Stimulated activated naive CD4-positive, alpha-beta T cell (primary cell): Measurements from ENCODE around the gene TPST1.
"Not testable (repeated sequence)": the region's sequence is repeated elsewhere in the genome, so short reads cannot be mapped to it uniquely, and the experiment has no call there.

Experiments used
- DNase-seq, 6 experiments: peaks; one replicate each; lab custom pipeline; 2025; lab: John Stamatoyannopoulos, UW

TPST1 gene

GRCh38 chr7:66379542-66380160 lies 174.5 kb downstream of the TPST1 start:
- no peak for DNase-seq

DNA sequence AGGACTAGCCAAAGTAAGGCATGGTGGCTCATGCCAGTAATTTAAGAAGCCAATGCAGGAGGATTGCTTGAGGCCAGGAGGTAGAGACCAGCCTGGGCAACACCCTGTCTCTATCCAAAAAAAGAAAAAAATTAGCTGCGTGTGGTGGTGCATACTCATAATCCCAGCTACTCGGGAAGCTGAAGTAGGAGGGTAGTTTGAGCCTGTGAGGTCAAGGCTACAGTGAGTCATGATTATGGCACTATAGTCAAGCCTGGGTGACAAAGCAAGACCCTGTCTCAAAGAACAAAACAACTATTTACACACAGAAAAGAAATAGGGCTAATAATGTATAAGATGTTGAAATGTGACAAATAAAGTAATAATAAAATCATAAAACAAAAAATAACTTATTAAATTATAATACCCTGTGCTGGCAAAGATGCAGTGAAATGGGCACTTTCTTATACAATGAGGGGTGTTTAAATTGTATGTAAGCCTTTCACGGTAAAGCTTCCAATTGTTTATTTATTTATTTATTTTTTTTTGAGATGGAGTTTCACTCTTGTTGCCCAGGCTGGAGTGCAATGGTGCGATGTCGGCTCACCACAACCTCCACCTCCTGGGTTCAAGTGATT lies 175.2 kb downstream of the TPST1 start:
- DNase-seq, result no peak

DNA sequence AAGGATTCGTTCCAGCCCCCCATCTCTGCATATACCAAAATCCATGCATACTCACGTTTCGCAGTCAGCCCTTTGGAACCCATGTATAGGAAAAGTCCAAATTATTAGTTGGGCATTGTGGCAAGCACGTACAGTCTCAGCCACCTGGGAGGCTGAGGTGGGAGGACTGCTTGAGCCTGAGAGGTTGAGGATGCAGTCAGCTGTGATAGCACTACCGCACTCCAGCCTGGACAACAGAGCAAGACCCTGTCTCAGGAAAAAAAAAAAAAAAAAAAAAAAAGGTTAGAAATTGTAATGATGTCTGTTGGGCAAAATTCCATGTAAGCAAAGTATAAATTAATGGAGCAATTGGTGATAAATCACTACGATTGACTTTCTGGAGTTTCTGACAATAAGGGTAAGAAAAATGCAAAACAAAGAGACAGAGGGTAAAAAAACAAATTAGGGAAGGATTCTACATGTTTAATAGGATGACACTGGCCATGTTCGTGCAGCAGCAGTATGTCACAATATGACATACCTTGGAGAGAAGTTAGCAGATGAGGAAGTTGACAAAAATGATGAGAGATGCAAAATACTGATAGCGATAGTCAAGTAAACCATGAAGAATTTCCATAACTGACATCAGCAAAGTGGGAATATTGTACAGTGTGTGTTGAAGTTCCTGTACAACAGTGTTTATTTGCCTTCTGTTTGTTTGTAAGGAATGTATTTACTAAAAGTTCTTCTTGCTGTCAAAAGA lies 177.2 kb downstream of the TPST1 start:
- DNase-seq, result not testable (repeated sequence)

- not testable (repeated sequence) for DNase-seq
Measured at GRCh38 chr7:66385191-66385905, 180.2 kb downstream of the TPST1 start.

DNA sequence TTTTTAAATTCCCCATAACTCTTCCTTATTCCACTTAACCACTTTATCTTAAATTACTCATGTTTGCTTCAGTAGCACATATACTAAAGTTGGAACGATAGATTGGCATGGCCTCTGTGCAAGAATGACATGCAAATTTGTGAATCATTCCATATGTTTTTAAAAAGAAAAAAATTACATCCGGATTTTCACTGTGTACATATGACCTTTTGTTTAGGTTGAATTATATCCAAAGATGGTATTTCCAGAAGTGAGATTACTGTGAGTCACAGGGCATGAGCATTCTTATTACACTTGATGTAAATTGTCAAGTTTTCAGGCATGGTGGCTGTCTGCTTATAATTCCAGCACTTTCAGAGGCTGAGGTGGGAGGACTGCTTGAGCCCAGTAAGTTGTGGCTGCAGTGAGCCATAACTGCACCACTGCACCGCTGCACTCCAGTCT lies 190.0 kb downstream of the TPST1 start:
- DNase-seq, result not testable (repeated sequence)

DNA sequence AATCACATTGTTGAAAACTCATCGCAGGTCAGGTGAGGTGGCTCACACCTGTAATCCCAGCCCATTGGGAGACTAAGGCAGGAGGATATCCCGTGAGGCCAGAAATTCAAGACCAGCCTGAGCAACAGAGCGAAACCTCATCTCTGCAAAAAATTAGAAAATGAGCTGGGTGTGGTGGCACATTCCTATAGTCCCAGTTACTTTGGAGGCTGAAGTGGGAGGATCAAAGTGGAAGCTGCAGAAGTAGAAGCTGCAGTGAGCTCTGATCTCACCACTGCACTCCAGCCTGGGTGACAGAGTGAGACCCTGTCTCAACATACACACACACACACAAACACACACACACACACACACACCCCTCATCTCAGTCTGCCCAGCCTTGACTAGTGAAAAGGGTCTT lies 190.9 kb downstream of the TPST1 start:
- not testable (repeated sequence) for DNase-seq

GRCh38 chr7:66398841-66399240 lies 193.7 kb downstream of the TPST1 start:
- DNase-seq, result not testable (repeated sequence)

DNA sequence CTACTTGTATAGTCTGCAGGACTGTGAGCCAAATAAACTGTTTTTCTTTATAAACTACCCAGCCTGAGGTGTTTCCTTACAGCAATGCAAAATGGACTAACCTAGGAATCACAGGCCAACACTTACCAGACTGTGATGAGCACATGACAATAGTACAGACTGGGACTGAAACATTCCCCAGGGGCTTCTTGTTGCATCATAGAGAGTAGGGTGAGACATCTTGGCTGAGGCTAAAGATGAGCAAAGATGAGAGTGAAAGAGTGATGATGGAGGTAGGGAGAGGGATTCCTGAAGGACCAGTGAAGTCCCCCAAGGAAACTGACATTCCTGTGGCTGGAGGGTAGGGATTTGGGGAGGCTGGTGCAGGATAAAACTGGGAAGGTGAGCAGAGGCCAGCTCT lies 194.4 kb downstream of the TPST1 start:
- DNase-seq, result no peak

DNA sequence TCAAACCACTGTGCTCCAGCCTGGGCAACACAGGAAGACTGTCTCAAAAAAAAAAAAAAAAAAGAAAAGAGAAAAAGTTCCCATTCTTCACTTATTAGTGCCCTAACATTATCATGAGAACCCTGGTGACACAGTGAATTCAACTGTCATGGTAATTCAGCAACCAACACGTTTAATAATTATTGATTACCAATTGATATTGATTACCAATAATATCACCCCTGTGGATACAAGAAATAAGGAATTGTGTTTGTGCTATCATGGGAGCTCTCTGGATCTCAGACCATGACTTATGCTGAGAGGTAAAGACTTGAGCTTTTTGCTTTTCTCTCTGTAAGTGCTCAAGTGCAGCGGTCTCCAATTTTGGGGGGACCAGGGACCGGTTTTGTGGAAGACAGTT lies 195.3 kb downstream of the TPST1 start:
- no peak for DNase-seq

DNA sequence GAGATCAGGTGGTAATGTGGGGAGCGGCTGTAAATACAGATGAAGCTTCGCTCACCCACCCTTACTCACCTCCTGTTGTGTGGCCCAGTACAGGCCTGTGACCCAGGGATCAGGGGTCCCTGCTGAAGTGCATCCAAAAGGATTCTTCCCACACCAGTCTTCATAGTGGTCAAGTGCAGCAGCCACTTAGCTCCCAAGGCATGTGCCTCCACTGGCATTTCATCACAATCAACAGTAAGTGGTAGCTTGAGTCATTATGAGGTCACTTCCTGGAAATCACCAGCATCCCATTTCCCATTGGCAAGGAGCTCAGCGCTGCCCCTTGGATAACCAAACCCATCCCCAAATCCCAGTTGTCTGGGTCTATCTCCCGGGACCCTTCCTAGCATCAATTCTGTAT lies 196.0 kb downstream of the TPST1 start:
- DNase-seq, result not testable (repeated sequence)

GRCh38 chr7:66401932-66402331 lies 196.8 kb downstream of the TPST1 start:
- not testable (repeated sequence) for DNase-seq

- DNase-seq, result no peak
Measured at GRCh38 chr7:66403564-66403963, 198.4 kb downstream of the TPST1 start.

DNA sequence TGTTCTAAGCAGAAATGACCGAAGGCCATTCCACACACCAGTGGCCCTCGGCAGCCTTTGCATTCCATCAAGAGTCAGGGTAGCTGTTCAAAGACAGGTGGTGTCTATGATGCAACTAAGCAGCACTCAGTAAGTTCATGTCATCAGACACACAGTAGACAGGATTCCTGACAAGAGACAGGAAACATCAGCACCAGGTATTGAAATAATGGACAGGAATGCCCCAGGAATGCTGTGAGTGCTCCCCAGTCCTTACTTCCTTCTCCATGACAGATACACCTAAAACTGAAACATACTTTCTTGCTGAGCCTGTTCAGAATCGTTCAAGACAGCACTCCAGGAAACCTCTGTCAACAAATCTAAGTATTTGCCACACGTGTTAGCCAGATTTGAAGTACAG lies 204.4 kb downstream of the TPST1 start:
- DNase-seq, result no peak
